ENCODE data around the gene ATXN1L.
A peak's percentile ranks its signal among the peaks of the same experiment; 100 is the strongest.

The ATXN1L gene

GRCh38 chr16:71853413-71853812 lies 7.6 kb downstream of the ATXN1L start:
- H3K4me3 ChIP-seq (IDR thresholded peaks at IDR 0.05; ENCODE audit: insufficient read depth, low read depth, low read length), result no peak overlapping the region
- peak overlapping the region; percentile 42 for H3K4me2 ChIP-seq
- TF ChIP-seq CTCF (conservative IDR thresholded peaks at IDR 0.05; ENCODE audit: low read depth, low read length), result no peak

GRCh38 chr16:71854369-71854948 lies 8.7 kb downstream of the ATXN1L start:
- Histone ChIP-seq H3K4me2 (no peak overlapping the region), H3K27me3 (ENCODE audit: insufficient read depth, low read depth) (no peaks in the 10 kb centered on the region), H3K4me3 (IDR thresholded peaks at IDR 0.05; ENCODE audit: insufficient read depth, low read depth, low read length) (no peak overlapping the region), H2AFZ (ENCODE audit: low read depth) (no peak overlapping the region), H3K36me3 (ENCODE audit: insufficient read depth) (peaks cover 4% of the 10 kb centered on the region; the same call in 1 of the 2 replicates), H3K4me1 (ENCODE audit: low read depth, poor library complexity, severe bottlenecking) (peaks cover 23% of the 10 kb centered on the region), H3K79me2 (ENCODE audit: insufficient read depth, low read depth) (peaks cover 6% of the 10 kb centered on the region; the same call in 1 of the 2 replicates), H3K9ac (no peak overlapping the region), H3K27ac (no peak overlapping the region), H4K20me1 (ENCODE audit: insufficient read depth) (no peaks in the 10 kb centered on the region)
- no peak for TF ChIP-seq CTCF (conservative IDR thresholded peaks at IDR 0.05; ENCODE audit: low read depth, low read length)

More at GRCh38 chr16:71853413-71853812, 7.6 kb downstream of the ATXN1L start:
- no peak overlapping the region for H3K27ac ChIP-seq
- peaks cover 10% of the 10 kb centered on the region; the same call in 1 of the 2 replicates for H3K79me2 ChIP-seq (ENCODE audit: insufficient read depth, low read depth)
- H4K20me1 ChIP-seq (ENCODE audit: insufficient read depth), result no peaks in the 10 kb centered on the region
- peaks cover 23% of the 10 kb centered on the region for H3K4me1 ChIP-seq (ENCODE audit: low read depth, poor library complexity, severe bottlenecking)
- H3K9ac ChIP-seq, result no peak overlapping the region
- H3K36me3 ChIP-seq (ENCODE audit: insufficient read depth), result peaks cover 4% of the 10 kb centered on the region; the same call in 1 of the 2 replicates
- H2AFZ ChIP-seq (ENCODE audit: low read depth), result no peak overlapping the region
- no peaks in the 10 kb centered on the region for H3K27me3 ChIP-seq (ENCODE audit: insufficient read depth, low read depth)

- Histone ChIP-seq H3K36me3 (ENCODE audit: insufficient read depth) (no peaks in the 10 kb centered on the region), H4K20me1 (ENCODE audit: insufficient read depth) (no peaks in the 10 kb centered on the region)
These were observed 10.3 kb downstream of the ATXN1L start for GRCh38 chr16:71855937-71856662.

More at GRCh38 chr16:71855937-71856662, 10.3 kb downstream of the ATXN1L start:
- peaks cover 23% of the 10 kb centered on the region for H3K4me1 ChIP-seq (ENCODE audit: low read depth, poor library complexity, severe bottlenecking)
- no peak overlapping the region for H3K27ac ChIP-seq
- no peaks in the 10 kb centered on the region for H3K27me3 ChIP-seq (ENCODE audit: insufficient read depth, low read depth)
- no peak overlapping the region for H3K4me2 ChIP-seq
- no peak for TF ChIP-seq CTCF (conservative IDR thresholded peaks at IDR 0.05; ENCODE audit: low read depth, low read length)
- H3K9ac ChIP-seq, result no peak overlapping the region
- H3K79me2 ChIP-seq (ENCODE audit: insufficient read depth, low read depth), result peaks cover 6% of the 10 kb centered on the region; the same call in 1 of the 2 replicates
- H2AFZ ChIP-seq (ENCODE audit: low read depth), result no peak overlapping the region
- H3K4me3 ChIP-seq (IDR thresholded peaks at IDR 0.05; ENCODE audit: insufficient read depth, low read depth, low read length), result no peak overlapping the region

Measured in KMS-11 (cell line).